Brain microvascular endothelial cell (primary cell): ENCODE results near the gene ZNF76.

Experiments
- DNase-seq: peaks from one replicate; pipeline ENCODE4 v3.0.0-alpha.2; 2020
- H3K27ac ChIP-seq: fragments of 250-450 bp; sonication (Bioruptor Pico); 2 replicates; pipeline ENCODE4 v1.5.1; 2020; ENCODE audit warnings: mild to moderate bottlenecking, moderate library complexity
- H3K27me3 ChIP-seq: fragments of 250-450 bp; sonication (Bioruptor Pico); replicated peaks from 2 replicates; pipeline ENCODE4 v1.5.1; 2020; ENCODE audit warnings: mild to moderate bottlenecking
- H3K36me3 ChIP-seq: fragments of 250-450 bp; sonication (Bioruptor Pico); replicated peaks from 2 replicates; pipeline ENCODE4 v1.5.1; 2020; ENCODE audit warnings: mild to moderate bottlenecking
- H3K4me3 ChIP-seq: 2 replicates; pipeline ENCODE4 v1.5.1; 2011; ENCODE audit warnings: low read depth, mild to moderate bottlenecking, control low read depth, low read length, moderate library complexity
- CTCF ChIP-seq: IDR thresholded peaks from 2 replicates; pipeline ENCODE4 v1.5.1; 2011; ENCODE audit warnings: low read depth, mild to moderate bottlenecking, moderate library complexity, low read length, control low read depth, inconsistent platforms; ENCODE audit errors: missing control alignments
- in situ Hi-C: cut with HindIII; loops from 2 replicates; pipeline ENCODE4 v1.10.0; 2017; ENCODE audit warnings: low sequenced_read_pairs, low pct_ligation_motif_present

ZNF76 gene

GRCh38 chr6:35264550-35265274 is 5.2 kb downstream of the ZNF76 start:
- Histone ChIP-seq H3K36me3 (no peaks in the 10 kb centered on the region), H3K27me3 (no peaks in the 10 kb centered on the region), H3K4me3 (no peak overlapping the region), H3K27ac (no peak overlapping the region)
- in situ Hi-C loops, result no loop called here
- TF ChIP-seq CTCF, result no peak
- no peak for DNase-seq

- TF ChIP-seq CTCF, result no peak
- Histone ChIP-seq H3K4me3 (no peak overlapping the region), H3K36me3 (no peaks in the 10 kb centered on the region), H3K27ac (no peak overlapping the region), H3K27me3 (no peaks in the 10 kb centered on the region)
- DNase-seq, result no peak
- in situ Hi-C loops, result no loop called here
Observed at GRCh38 chr6:35265523-35265922, 6.0 kb downstream of the ZNF76 start.

GRCh38 chr6:35267446-35267845 is 7.9 kb downstream of the ZNF76 start:
- Histone ChIP-seq H3K27ac (no peak overlapping the region), H3K4me3 (no peak overlapping the region), H3K27me3 (no peaks in the 10 kb centered on the region), H3K36me3 (no peaks in the 10 kb centered on the region)
- in situ Hi-C loops, result no loop called here
- no peak for TF ChIP-seq CTCF
- DNase-seq, result no peak

GRCh38 chr6:35267897-35268296 is 8.4 kb downstream of the ZNF76 start:
- no peak for TF ChIP-seq CTCF
- in situ Hi-C loops, result no loop called here

GRCh38 chr6:35272005-35272404 is 12.5 kb downstream of the ZNF76 start:
- in situ Hi-C loops, result no loop called here
- H3K27me3 ChIP-seq, result no peaks in the 10 kb centered on the region
- no peak overlapping the region for H3K4me3 ChIP-seq
- TF ChIP-seq CTCF, result no peak
- no peak for DNase-seq
- H3K27ac ChIP-seq, result no peak overlapping the region
- no peaks in the 10 kb centered on the region for H3K36me3 ChIP-seq

More at GRCh38 chr6:35267897-35268296, 8.4 kb downstream of the ZNF76 start:
- Histone ChIP-seq H3K27ac (no peak overlapping the region), H3K4me3 (no peak overlapping the region), H3K36me3 (no peaks in the 10 kb centered on the region), H3K27me3 (no peaks in the 10 kb centered on the region)
- no peak for DNase-seq
